Stimulated activated CD4-positive, alpha-beta T cell treated with anti-CD3 and anti-CD28 coated beads, Interleukin-12 subunit alpha, Interleukin-12 subunit beta, amount 100 ng/mL, for 24 hours (primary cell): ENCODE results near the gene LRRC1.
"Not testable (repeated sequence)": the region's sequence is repeated elsewhere in the genome, so short reads cannot be mapped to it uniquely, and the experiment has no call there.

Experiments
- DNase-seq, 2 experiments: peaks; one replicate each; pipeline ENCODE4 v3.0.0-alpha.2; 2020; ENCODE audit warnings: low read depth in 2 of 2

LRRC1 gene

GRCh38 chr6:53794720-53795339, at the start of gene LRRC1:
TSS of gene LRRC1 (plus strand) at chr6:53795005. CDS start at chr6:53795257, 252 bp downstream.
- DNase-seq = peak; percentile 58 to 85

GRCh38 chr6:53746442-53747103, 48.2 kb upstream of the LRRC1 start:
- DNase-seq = no peak

DNA sequence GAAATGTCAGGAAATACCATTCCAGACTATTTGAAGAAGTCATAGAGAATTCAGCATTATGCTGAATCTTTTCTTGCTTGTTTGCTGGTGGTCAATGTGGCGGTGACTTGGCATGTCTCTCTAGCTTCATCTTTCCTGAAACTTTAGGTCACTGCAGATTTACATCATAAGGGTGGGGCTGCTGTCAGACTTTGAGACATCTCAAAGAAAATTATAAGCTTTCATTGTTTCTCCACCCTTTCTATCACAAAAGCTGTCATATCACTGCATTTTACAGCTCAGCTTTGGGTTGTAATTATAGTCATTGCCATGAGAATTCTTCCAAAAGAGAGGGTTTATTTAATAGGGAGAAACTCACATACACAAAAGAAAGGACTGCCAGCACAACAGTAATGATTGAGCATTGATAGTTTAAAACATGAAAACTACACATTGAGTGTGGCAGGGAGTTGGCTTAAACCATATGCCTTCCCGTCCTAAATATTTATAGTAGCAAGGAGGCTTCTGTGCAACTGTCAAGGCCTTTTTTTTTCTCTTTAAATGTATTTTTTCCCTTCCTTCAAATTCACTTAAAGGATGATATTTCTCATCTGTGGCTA, 44.7 kb upstream of the LRRC1 start:
- DNase-seq = no peak

DNA sequence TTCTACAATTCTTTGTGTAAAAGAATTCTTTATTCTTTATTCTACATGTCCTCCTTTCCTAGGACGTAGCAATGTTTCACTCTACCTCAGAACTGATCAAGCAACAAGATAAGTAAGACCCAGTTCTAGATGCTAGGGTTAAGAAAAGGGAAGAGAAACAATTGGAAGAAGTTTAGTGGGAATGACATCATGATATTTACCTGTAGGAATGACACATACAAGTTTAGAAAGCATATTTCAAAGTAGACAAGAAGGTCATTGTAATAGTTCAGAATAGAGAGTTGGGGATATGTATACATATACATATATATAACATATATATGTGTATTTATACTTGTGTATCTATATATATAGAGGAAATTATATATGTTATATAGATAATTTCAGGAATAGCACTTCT, 43.4 kb upstream of the LRRC1 start:
- DNase-seq = no peak

DNA sequence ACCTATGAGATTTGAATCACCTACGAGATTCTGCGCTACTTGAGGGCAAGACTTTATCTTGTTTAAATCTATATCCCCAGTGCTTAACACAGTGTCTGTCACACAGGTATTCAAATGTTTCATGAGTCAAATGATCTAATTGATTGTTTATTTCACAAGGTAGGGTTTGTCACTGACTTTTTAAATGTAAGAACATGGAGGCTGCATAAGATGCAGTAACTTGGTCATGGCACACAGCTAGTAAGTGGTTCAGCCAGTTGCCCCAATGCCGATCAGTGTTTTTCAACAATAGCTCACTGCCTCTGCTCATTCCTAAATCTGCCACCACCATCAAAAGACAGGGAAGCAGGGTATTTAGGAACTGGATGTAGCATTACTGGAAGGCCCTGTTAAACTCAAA, 42.4 kb upstream of the LRRC1 start:
- DNase-seq = no peak

GRCh38 chr6:53752856-53753255, 41.9 kb upstream of the LRRC1 start:
- no peak for DNase-seq

GRCh38 chr6:53754330-53754729, 40.5 kb upstream of the LRRC1 start:
- DNase-seq = no peak

GRCh38 chr6:53756396-53756795, 38.4 kb upstream of the LRRC1 start:
- no peak for DNase-seq

GRCh38 chr6:53758496-53758895, 36.3 kb upstream of the LRRC1 start:
- no peak for DNase-seq

GRCh38 chr6:53761036-53761435, 33.8 kb upstream of the LRRC1 start:
- no peak for DNase-seq

DNA sequence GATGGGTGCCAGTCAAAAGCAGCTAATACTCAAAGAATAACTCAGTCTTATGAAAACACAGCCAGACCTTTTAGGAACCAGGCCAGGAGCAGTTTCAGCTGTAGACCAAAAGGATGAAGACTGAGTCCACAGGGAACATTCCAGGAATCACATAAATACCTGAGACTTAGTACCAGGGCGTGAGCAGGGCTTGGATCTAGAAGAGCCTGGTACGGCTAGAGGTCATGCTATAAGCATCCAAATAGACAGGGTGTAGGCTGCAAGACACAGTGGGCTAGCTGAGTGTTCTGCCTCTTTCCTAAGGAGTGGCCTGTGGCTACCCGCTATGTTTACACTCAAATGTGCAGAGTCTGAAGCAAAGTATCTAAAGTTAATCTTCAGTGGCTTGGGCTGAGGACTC, 29.5 kb upstream of the LRRC1 start:
- no peak for DNase-seq

DNA sequence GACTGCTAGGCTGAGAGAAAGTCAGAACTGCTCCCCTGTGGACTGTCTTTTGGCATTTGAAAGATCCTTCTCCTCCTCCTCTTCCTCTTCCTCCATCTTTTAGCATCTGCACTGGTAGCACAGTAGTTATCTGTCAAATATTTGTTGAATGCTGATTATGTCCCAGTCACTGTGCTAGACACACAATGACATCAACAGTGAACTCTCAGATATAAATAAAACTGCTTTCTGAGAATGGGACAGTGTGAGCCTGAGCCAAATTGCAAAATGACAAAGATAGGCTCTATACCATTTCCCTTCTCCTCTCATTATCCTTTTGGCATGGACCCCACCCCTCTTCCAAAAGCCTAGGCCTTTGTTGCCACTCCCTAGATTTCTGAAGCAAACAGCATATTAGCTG, 27.9 kb upstream of the LRRC1 start:
- no peak for DNase-seq

GRCh38 chr6:53767941-53768340, 26.9 kb upstream of the LRRC1 start:
- DNase-seq = no peak

DNA sequence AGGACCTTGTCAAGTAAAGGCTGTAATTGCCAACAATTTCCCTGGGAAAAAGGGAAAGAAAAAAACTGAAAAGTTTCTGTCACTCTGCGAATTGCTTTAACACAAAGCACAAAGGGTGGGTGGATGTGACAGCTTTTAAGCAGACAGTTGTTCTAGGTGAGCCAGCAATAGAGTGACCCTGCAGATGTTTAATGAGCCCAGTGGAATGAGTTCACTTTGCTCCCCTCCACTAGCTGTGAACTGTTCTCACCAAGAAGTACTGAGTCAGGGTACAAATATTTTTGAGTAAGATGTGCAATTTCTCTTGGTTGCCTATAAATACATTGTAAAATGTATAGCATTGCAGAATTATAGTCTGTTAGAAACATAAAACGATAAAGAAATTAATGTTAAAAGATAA, 26.2 kb upstream of the LRRC1 start:
- DNase-seq = no peak

DNA sequence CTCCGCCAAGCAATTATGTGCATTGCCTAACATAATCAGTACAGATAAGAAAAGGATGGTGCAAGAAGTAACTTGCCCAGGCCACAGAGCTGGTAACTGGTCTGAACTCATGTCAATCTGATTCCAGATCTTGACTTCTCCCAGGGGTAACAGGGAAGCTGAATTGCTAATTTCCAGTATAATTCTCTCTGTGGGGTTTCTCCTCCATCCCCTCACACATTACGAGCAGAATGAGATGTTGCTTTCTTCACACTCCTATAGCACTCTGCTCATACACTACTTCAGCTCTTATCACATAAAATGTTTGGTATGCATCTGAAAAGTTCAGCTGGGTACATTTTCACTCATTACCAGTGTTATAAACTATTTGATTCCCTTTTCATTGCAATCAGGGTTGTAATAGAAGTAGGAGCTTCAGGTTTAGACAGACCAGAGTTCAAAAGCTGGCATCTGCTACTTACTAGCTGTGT, 24.0 kb upstream of the LRRC1 start:
- no peak for DNase-seq

GRCh38 chr6:53771785-53772624, 22.8 kb upstream of the LRRC1 start:
- DNase-seq = no peak

DNA sequence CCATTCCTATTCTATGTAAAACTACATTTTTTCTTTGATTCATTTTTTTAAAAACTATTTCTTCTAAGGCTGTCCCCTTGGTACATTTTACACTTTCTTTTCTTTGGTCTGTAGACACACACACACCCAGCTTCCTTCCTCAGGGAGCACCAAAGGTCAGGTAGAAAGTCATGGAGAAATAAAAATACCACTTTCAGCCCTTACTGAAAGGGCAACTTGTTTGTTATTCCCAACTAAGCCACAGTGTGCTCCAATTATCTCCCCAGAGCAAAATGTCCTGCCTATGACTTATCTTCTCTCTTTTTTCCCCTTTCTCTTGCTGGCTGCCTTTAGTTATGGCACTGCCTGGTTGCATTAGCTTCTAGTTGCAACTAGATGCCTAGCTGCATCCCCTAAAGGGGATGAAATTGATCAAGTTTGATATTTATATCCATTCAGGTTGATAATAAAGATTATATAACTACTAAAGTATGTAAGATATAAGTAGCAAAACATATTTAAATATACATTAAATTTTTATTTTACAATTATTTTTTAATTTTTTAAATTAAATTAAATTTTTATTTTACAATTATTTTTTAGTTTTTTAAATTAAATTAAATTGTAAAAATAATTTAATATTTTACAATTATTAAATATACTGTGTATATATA, 21.6 kb upstream of the LRRC1 start:
- DNase-seq = no peak

- DNase-seq = not testable (repeated sequence)
Observed at GRCh38 chr6:53776152-53776551, 18.7 kb upstream of the LRRC1 start.

DNA sequence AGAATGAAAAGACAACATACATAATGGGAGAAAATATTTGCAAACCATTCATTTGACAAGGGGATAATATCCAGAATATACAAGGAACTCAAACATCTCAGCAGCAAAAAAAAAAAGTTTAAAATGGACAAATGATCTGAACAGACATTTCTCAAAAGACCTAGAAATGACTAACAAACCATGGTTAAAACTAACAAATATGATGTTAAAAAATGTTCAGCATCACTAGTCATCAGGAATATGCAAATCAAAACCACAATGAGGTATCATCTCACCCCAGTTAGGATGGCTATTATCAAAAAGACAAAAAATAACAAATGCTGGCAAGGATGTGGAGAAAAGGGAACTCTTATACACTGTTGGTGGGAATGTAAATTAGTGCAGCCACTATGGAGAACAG, 9.8 kb upstream of the LRRC1 start:
- not testable (repeated sequence) for DNase-seq

DNA sequence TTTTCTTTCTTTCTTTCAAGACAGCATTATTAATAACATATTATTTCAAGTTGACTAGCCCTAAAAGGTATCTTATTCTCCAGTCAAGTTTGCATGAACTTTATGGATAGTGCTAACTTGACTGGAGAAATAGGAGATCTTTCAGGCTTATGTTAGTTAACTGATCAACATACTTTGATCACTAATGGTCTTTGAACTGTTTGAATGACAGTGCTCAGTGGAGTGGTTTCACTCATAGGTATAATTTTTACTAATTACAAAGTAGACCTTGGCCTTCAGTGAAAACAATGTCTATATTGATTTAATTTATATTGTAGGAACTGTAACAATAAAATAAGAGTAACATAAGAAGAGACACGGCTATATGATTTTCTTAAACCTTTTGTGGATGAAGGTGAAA, 8.0 kb upstream of the LRRC1 start:
- no peak for DNase-seq

DNA sequence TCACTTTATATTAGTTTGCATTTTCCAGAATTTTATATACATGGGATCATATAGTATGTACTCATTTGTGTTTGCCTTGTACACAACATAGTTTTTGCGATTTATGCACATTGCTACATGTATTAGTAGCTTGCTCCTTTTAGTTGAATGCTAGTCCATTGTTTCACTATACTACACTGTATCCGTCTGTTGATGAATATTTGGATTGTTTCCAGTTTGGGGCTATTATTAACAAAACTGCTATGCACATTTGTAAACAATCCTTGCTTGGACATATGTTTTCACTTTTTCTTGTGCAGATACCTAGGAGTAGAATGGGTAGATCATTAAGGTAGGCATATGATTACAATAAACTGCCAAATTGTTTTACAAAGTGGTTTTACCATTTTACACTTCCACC, 3.9 kb upstream of the LRRC1 start:
- no peak for DNase-seq

- no peak for DNase-seq
Observed at GRCh38 chr6:53792016-53792415, 2.8 kb upstream of the LRRC1 start.
